ENCODE results near the gene NUPR1.
"Not testable (repeated sequence)": the region's sequence is repeated elsewhere in the genome, so short reads cannot be mapped to it uniquely, and the experiment has no call there.

The NUPR1 gene

DNA sequence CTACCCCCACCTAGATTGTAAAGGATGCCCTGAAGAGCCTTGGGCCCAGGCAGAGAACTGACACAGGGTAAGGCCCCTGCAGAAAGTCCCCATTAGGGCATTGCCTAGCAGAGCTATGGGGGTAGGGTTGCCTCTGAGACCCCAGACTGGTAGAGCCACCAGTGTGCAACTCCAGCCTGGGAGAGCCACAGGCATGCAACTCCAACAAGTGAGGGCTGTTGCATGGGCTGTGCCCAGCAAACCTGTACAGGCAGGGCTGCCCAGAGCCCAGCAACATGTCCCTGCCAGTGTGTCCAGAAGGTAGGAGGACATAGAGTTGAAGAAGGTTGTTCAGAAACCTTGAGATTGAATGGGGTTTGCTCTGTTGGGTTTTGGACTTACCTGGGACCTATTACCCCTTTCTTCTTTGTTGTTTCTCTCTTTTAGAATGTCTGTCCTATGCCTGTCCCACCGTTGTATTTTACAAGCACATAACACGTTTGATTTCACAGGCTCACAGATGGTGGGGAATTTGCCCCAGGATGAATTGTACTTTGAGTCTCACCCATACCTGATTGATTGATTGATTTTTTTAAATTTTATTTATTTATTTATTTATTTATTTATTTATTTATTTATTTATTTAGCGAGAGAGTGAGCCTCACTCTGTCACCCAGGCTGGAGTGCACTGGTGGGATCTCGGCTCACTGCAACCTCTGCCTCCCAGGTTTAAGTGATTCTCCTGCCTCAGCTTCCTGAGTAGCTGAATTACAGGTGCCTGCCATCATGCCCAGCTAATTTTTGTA lies 31.4 kb upstream of the NUPR1 start:
- Histone ChIP-seq H3K27me3 (ENCODE audit: control insufficient read depth, insufficient read depth, low read length, poor library complexity, severe bottlenecking) (no peaks in the 10 kb centered on the region), H3K27ac (ENCODE audit: insufficient read depth, low read depth, low read length, poor library complexity, severe bottlenecking) (no peak overlapping the region)
- 96 to 98% methylated on average over 4 of the region's 4 CpGs for WGBS, 2 experiments

GRCh38 chr16:28569021-28569420 lies 30.2 kb upstream of the NUPR1 start:
- 85 to 86% methylated on average over 4 of the region's 5 CpGs for WGBS, 2 experiments
- no peaks in the 10 kb centered on the region for H3K27me3 ChIP-seq (ENCODE audit: control insufficient read depth, insufficient read depth, low read length, poor library complexity, severe bottlenecking)

More for the DNA sequence above, 31.4 kb upstream of the NUPR1 start:
- Histone ChIP-seq H3K9me3 (ENCODE audit: control insufficient read depth, low read length) (no peaks in the 10 kb centered on the region), H3K4me1 (ENCODE audit: control insufficient read depth, insufficient read depth, low read length) (peaks cover 16% of the 10 kb centered on the region), H3K36me3 (ENCODE audit: control insufficient read depth, insufficient read depth, low read length) (no peaks in the 10 kb centered on the region), H3K4me3 (ENCODE audit: insufficient read depth, low read depth, low read length) (no peak overlapping the region)

GRCh38 chr16:28567292-28567691 lies 28.5 kb upstream of the NUPR1 start:
- Histone ChIP-seq H3K27ac (ENCODE audit: insufficient read depth, low read depth, low read length, poor library complexity, severe bottlenecking) (no peak overlapping the region), H3K27me3 (ENCODE audit: control insufficient read depth, insufficient read depth, low read length, poor library complexity, severe bottlenecking) (no peaks in the 10 kb centered on the region), H3K36me3 (ENCODE audit: control insufficient read depth, insufficient read depth, low read length) (no peaks in the 10 kb centered on the region), H3K9me3 (ENCODE audit: control insufficient read depth, low read length) (no peaks in the 10 kb centered on the region), H3K4me3 (ENCODE audit: insufficient read depth, low read depth, low read length) (no peak overlapping the region), H3K4me1 (ENCODE audit: control insufficient read depth, insufficient read depth, low read length) (peaks cover 1% of the 10 kb centered on the region)
- WGBS, 2 experiments, result 91 to 92% methylated on average over 2 of the region's 2 CpGs

More at GRCh38 chr16:28569021-28569420, 30.2 kb upstream of the NUPR1 start:
- Histone ChIP-seq H3K4me3 (ENCODE audit: insufficient read depth, low read depth, low read length) (no peak overlapping the region), H3K9me3 (ENCODE audit: control insufficient read depth, low read length) (no peaks in the 10 kb centered on the region), H3K36me3 (ENCODE audit: control insufficient read depth, insufficient read depth, low read length) (no peaks in the 10 kb centered on the region), H3K4me1 (ENCODE audit: control insufficient read depth, insufficient read depth, low read length) (peaks cover 16% of the 10 kb centered on the region), H3K27ac (ENCODE audit: insufficient read depth, low read depth, low read length, poor library complexity, severe bottlenecking) (no peak overlapping the region)

DNA sequence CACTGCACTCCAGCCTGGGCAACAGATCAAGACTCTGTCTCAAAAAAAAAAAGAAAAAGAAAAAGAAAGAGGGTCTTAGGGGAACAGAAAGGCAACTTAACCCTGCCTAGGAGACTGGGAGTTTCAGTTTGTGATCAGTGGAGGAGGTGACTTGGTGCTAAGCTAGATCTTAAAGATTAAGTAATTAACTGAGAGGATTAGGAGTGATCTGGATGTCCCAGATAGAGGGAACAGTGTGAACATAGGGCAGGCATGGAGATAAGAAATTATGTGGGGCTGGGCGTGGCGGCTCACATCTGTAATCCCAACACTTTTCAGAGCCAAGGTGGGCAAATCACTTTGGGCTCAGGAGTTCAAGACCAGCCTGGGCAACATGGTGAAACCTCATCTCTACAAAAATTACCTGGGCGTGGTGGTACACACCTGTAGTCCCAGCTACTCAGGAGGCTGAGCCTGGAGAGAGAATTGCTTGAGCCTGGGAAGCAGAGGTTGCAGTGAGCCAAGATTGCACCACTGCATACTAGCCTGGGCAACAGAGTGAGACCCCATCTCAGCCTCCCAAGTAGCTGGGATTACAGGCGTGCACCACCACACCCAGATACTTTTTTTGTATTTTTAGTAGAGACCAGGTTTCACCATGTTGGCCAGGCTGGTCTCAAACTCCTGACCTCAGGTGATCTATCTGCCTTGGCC lies 27.6 kb upstream of the NUPR1 start:
- not testable (repeated sequence) for H3K4me3 ChIP-seq (ENCODE audit: insufficient read depth, low read depth, low read length); H3K4me1 ChIP-seq (ENCODE audit: control insufficient read depth, insufficient read depth, low read length); H3K27ac ChIP-seq (ENCODE audit: insufficient read depth, low read depth, low read length, poor library complexity, severe bottlenecking); H3K27me3 ChIP-seq (ENCODE audit: control insufficient read depth, insufficient read depth, low read length, poor library complexity, severe bottlenecking); H3K36me3 ChIP-seq (ENCODE audit: control insufficient read depth, insufficient read depth, low read length); H3K9me3 ChIP-seq (ENCODE audit: control insufficient read depth, low read length)
- 94 to 96% methylated on average over 4 of the region's 4 CpGs for WGBS, 2 experiments

GRCh38 chr16:28563218-28563617 lies 24.4 kb upstream of the NUPR1 start:
- Histone ChIP-seq H3K4me3 (ENCODE audit: insufficient read depth, low read depth, low read length) (no peak overlapping the region), H3K27me3 (ENCODE audit: control insufficient read depth, insufficient read depth, low read length, poor library complexity, severe bottlenecking) (no peaks in the 10 kb centered on the region), H3K36me3 (ENCODE audit: control insufficient read depth, insufficient read depth, low read length) (peaks cover 4% of the 10 kb centered on the region), H3K4me1 (ENCODE audit: control insufficient read depth, insufficient read depth, low read length) (no peaks in the 10 kb centered on the region), H3K27ac (ENCODE audit: insufficient read depth, low read depth, low read length, poor library complexity, severe bottlenecking) (no peak overlapping the region), H3K9me3 (ENCODE audit: control insufficient read depth, low read length) (no peaks in the 10 kb centered on the region)
- WGBS, 2 experiments, result 83 to 88% methylated on average over 5 to 6 of the region's 6 CpGs

DNA sequence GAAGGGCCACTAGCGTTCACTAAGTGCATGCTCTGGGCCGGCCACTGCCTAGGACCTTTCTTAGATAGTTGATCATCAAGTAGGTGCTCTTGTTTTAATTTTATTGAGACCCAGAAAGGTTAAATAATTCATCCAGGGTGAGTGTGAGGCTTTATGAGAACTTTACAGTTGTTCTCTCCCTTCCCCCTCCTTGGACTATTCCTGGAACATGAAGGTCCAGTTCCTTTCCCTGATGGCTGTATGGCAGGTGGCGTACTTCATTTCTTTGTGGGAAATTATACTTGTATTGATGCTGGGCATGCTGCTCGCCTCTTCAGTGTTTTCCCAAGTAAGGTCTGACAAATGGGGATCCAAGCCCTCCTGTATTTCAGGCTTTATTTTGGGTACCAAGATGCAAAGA lies 23.4 kb upstream of the NUPR1 start:
- H3K4me3 ChIP-seq (ENCODE audit: insufficient read depth, low read depth, low read length), result no peak overlapping the region
- no peaks in the 10 kb centered on the region for H3K4me1 ChIP-seq (ENCODE audit: control insufficient read depth, insufficient read depth, low read length)
- 95% methylated on average over 4 of the region's 4 CpGs for WGBS, 2 experiments
- H3K36me3 ChIP-seq (ENCODE audit: control insufficient read depth, insufficient read depth, low read length), result peaks cover 4% of the 10 kb centered on the region
- H3K27ac ChIP-seq (ENCODE audit: insufficient read depth, low read depth, low read length, poor library complexity, severe bottlenecking), result no peak overlapping the region
- no peaks in the 10 kb centered on the region for H3K9me3 ChIP-seq (ENCODE audit: control insufficient read depth, low read length)
- no peaks in the 10 kb centered on the region for H3K27me3 ChIP-seq (ENCODE audit: control insufficient read depth, insufficient read depth, low read length, poor library complexity, severe bottlenecking)

- WGBS, 2 experiments, result 91 to 93% methylated on average over 7 of the region's 7 CpGs
- Histone ChIP-seq H3K4me1 (ENCODE audit: control insufficient read depth, insufficient read depth, low read length) (no peaks in the 10 kb centered on the region), H3K4me3 (ENCODE audit: insufficient read depth, low read depth, low read length) (no peak overlapping the region), H3K36me3 (ENCODE audit: control insufficient read depth, insufficient read depth, low read length) (peaks cover 4% of the 10 kb centered on the region), H3K9me3 (ENCODE audit: control insufficient read depth, low read length) (no peaks in the 10 kb centered on the region), H3K27me3 (ENCODE audit: control insufficient read depth, insufficient read depth, low read length, poor library complexity, severe bottlenecking) (no peaks in the 10 kb centered on the region), H3K27ac (ENCODE audit: insufficient read depth, low read depth, low read length, poor library complexity, severe bottlenecking) (no peak overlapping the region)
These were observed 22.9 kb upstream of the NUPR1 start for GRCh38 chr16:28561557-28562187.

DNA sequence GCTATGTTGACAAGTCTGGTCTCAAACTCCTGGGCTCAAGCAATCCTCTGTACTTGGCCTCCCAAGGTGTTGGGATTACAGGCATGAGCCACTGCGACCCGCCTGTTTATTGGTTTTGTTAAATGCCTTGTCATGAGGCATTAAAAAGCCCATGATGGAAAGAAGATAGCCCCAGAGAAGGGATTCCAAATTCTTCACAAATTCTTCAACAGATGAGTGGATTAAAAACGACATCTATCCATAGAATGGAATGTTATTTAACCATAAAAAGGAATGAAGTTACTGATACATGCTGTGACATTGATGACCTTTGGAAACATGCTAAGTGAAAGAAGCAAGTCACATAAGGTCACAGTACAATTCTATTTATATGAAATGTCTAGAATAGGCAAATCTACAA lies 19.7 kb upstream of the NUPR1 start:
- WGBS, 2 experiments, result 76 to 97% methylated on average over 2 to 3 of the region's 3 CpGs
- Histone ChIP-seq H3K9me3 (ENCODE audit: control insufficient read depth, low read length) (no peaks in the 10 kb centered on the region), H3K4me3 (ENCODE audit: insufficient read depth, low read depth, low read length) (no peak overlapping the region), H3K27me3 (ENCODE audit: control insufficient read depth, insufficient read depth, low read length, poor library complexity, severe bottlenecking) (no peaks in the 10 kb centered on the region), H3K36me3 (ENCODE audit: control insufficient read depth, insufficient read depth, low read length) (peaks cover 4% of the 10 kb centered on the region), H3K27ac (ENCODE audit: insufficient read depth, low read depth, low read length, poor library complexity, severe bottlenecking) (no peak overlapping the region), H3K4me1 (ENCODE audit: control insufficient read depth, insufficient read depth, low read length) (peaks cover 3% of the 10 kb centered on the region)

DNA sequence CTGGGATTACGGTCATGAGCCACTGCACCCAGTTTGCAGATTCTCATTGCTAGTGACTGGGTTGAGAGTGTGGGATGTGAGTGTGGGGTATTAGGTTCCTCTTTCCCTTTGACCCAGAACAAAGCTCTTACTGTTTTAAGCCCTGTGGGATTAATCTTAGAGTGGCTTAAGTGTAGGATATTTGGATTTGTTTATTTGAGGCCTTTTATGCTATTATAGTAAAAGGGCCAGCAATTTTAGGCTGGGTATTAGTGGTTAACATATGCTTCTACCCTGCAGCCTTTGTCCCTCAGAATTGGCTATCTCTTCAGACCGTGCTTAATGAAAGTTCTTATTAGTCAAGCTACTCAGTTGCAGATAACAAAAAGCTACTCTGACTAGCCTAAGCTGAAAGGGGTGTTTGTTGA lies 18.1 kb upstream of the NUPR1 start:
- H3K27ac ChIP-seq (ENCODE audit: insufficient read depth, low read depth, low read length, poor library complexity, severe bottlenecking), result no peak overlapping the region

DNA sequence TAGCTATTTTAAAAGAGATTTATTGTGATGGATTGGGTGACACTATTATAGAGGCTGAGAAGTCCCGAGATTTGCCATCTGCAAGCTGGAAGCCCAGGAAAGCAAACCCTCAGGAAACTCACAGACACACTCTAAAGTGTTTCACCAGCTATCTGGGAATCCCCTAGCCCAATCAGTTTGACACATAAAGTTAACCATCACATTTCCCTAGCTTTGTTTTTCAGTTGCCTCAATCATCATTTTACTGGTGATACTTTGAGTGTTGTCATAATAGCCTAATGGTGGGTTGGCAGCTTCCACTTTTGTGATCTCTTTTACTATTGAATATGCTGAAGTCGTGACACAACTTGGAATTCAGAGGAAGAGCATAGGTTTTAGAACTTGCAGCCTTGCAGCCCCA lies 16.8 kb upstream of the NUPR1 start:
- H3K9me3 ChIP-seq (ENCODE audit: control insufficient read depth, low read length), result no peaks in the 10 kb centered on the region
- 89 to 94% methylated on average over 2 of the region's 2 CpGs for WGBS, 2 experiments
- H3K27me3 ChIP-seq (ENCODE audit: control insufficient read depth, insufficient read depth, low read length, poor library complexity, severe bottlenecking), result no peaks in the 10 kb centered on the region
- no peak overlapping the region for H3K27ac ChIP-seq (ENCODE audit: insufficient read depth, low read depth, low read length, poor library complexity, severe bottlenecking)
- peaks cover 3% of the 10 kb centered on the region for H3K4me1 ChIP-seq (ENCODE audit: control insufficient read depth, insufficient read depth, low read length)
- peaks cover 4% of the 10 kb centered on the region for H3K36me3 ChIP-seq (ENCODE audit: control insufficient read depth, insufficient read depth, low read length)
- no peak overlapping the region for H3K4me3 ChIP-seq (ENCODE audit: insufficient read depth, low read depth, low read length)

More for the DNA sequence above, 18.1 kb upstream of the NUPR1 start:
- 96 to 98% methylated on average over 2 of the region's 2 CpGs for WGBS, 2 experiments
- H3K36me3 ChIP-seq (ENCODE audit: control insufficient read depth, insufficient read depth, low read length), result peaks cover 4% of the 10 kb centered on the region
- H3K4me3 ChIP-seq (ENCODE audit: insufficient read depth, low read depth, low read length), result no peak overlapping the region
- H3K9me3 ChIP-seq (ENCODE audit: control insufficient read depth, low read length), result no peaks in the 10 kb centered on the region
- no peaks in the 10 kb centered on the region for H3K27me3 ChIP-seq (ENCODE audit: control insufficient read depth, insufficient read depth, low read length, poor library complexity, severe bottlenecking)
- peaks cover 3% of the 10 kb centered on the region for H3K4me1 ChIP-seq (ENCODE audit: control insufficient read depth, insufficient read depth, low read length)
